Panc1 (cell line): ENCODE measurements around the gene CLIC6. TPM values are rescaled to one million over a fixed set of nuclear protein-coding genes. Genes with fewer than 3 reads are reported as not detected.

Experiments
- ATAC-seq: fragments of 200-7000 bp; cut with Tn5 transposase; 2 replicates; pipeline ENCODE4 v1.9.1; 2020; ENCODE audit warnings: mild to moderate bottlenecking, moderate library complexity
- BruUV-seq: library from RNA; stranded (reverse); fragments of 400-500 nt; replicated peaks from 2 replicates; lab custom pipeline; 2021; lab: Mats Ljungman, UMichigan
- CTCF ChIA-PET: fragments of 300-600 bp; sonication (Branson Sonifier 250); formaldehyde crosslinking; loops from one replicate; lab custom pipeline; 2022; ENCODE audit warnings: antibody characterized with exemption; lab: Charles Lee
- POLR2A ChIA-PET: fragments of 300-600 bp; sonication (Branson Sonifier 250); formaldehyde crosslinking; loops from one replicate; lab custom pipeline; 2022; ENCODE audit warnings: antibody characterized with exemption; lab: Charles Lee
- DNase-seq: peaks from one replicate; pipeline ENCODE4 v3.0.0-alpha.2; 2010; ENCODE audit warnings: low read depth, low spot score
- H3K27ac ChIP-seq: 2 replicates; pipeline ENCODE4 v1.5.1; 2011; ENCODE audit warnings: mild to moderate bottlenecking, low read length, inconsistent platforms
- H3K27me3 ChIP-seq: fragments of 200-500 bp; sonication (Bioruptor generic); 2 replicates; pipeline ENCODE4 v1.6.0; 2014; ENCODE audit warnings: low read length, inconsistent platforms; ENCODE audit not compliant: control insufficient read depth, insufficient read depth
- H3K36me3 ChIP-seq: fragments of 200-500 bp; sonication (Bioruptor generic); 2 replicates; pipeline ENCODE4 v1.5.1; 2014; ENCODE audit warnings: inconsistent platforms, mild to moderate bottlenecking, low read length, moderate library complexity; ENCODE audit not compliant: control insufficient read depth, insufficient read depth
- H3K4me1 ChIP-seq: 2 replicates; pipeline ENCODE4 v1.5.1; 2011; ENCODE audit warnings: inconsistent platforms, mild to moderate bottlenecking, low read length, moderate library complexity; ENCODE audit not compliant: control insufficient read depth, insufficient read depth
- H3K4me3 ChIP-seq, 2 experiments: 2 replicates each; pipeline ENCODE4 v1.5.1; 2011 to 2012; ENCODE audit warnings: low read depth in 2 of 2, low read length in 2 of 2, mild to moderate bottlenecking in 2 of 2, inconsistent platforms in 1 of 2, moderate library complexity in 1 of 2
- H3K9me3 ChIP-seq: fragments of 200-500 bp; sonication (Bioruptor generic); 2 replicates; pipeline ENCODE4 v1.5.1; 2014; ENCODE audit warnings: low read depth, mild to moderate bottlenecking, inconsistent platforms, low read length, moderate library complexity; ENCODE audit not compliant: control insufficient read depth, insufficient read depth
- CTCF ChIP-seq: fragments of 450-650 bp; IDR thresholded peaks from 2 replicates; pipeline ENCODE4 v1.5.1; 2017; ENCODE audit warnings: mild to moderate bottlenecking
- POLR2AphosphoS5 ChIP-seq: IDR thresholded peaks from 2 replicates; pipeline ENCODE4 v1.6.1; 2012; ENCODE audit warnings: mild to moderate bottlenecking, low read depth, low read length, moderate library complexity
- REST ChIP-seq, 2 experiments: IDR thresholded peaks; 2 replicates each; pipeline ENCODE4 v1.6.1; 2011 to 2012; ENCODE audit warnings: low read depth in 2 of 2, control low read depth in 1 of 2, low read length in 1 of 2, mild to moderate bottlenecking in 1 of 2, moderate library complexity in 1 of 2; ENCODE audit not compliant: insufficient read depth in 1 of 2
- SIN3A ChIP-seq: IDR thresholded peaks from 2 replicates; pipeline ENCODE4 v1.6.1; 2012; ENCODE audit warnings: low read depth, mild to moderate bottlenecking, low read length, moderate library complexity, borderline replicate concordance; ENCODE audit not compliant: insufficient read depth
- TCF7L2 ChIP-seq: IDR thresholded peaks from 2 replicates; pipeline ENCODE4 v1.6.1; 2011; ENCODE audit warnings: mild to moderate bottlenecking, low read depth, low read length, inconsistent platforms
- in situ Hi-C: cut with HindIII; loops from 2 replicates; pipeline ENCODE4 v1.10.0; 2016; ENCODE audit warnings: low sequenced_read_pairs, low pct_unique_long_range_greater_than_20kb
- intact Hi-C: fragments of 100-400 bp; cut with micrococcal nuclease; formaldehyde crosslinking; loops from one replicate; pipeline ENCODE4 v1.10.0; 2022; ENCODE audit not compliant: unreplicated experiment
- total RNA-seq: library from RNA; stranded (reverse); gene quantifications from one replicate; pipeline ENCODE4 v1.2.1, GENCODE V29; 2021; ENCODE audit not compliant: unreplicated experiment

CLIC6 gene
- total RNA-seq, 1 experiment from 2014 or later, result 0.05 TPM

GRCh38 chr21:34679051-34679450 is 10.3 kb downstream of the CLIC6 start:
- no peak overlapping the region for H3K4me3 ChIP-seq
- no peaks in the 10 kb centered on the region for H3K9me3 ChIP-seq
- CTCF ChIA-PET, result no interaction called here
- no TSS peak for BruUV-seq
- no peak for DNase-seq
- peaks cover 3% of the 10 kb centered on the region; the same call in 1 of the 2 replicates for H3K27me3 ChIP-seq
- POLR2A ChIA-PET, result no interaction called here
- no peak for TF ChIP-seq SIN3A
- TF ChIP-seq TCF7L2, result no peak
- no peak for TF ChIP-seq POLR2AphosphoS5
- no peak for TF ChIP-seq REST (IDR thresholded peaks at IDR 0.05; ENCODE audit: insufficient read depth in 1 of 2, low read depth in 2 of 2, low read length in 1 of 2)
- TF ChIP-seq CTCF, result no peak
- intact Hi-C loops (no loop called here), in situ Hi-C loops (no loop called here)
- H3K27ac ChIP-seq, result no peak overlapping the region
- no peaks in the 10 kb centered on the region for H3K36me3 ChIP-seq
- no peak for ATAC-seq
- H3K4me1 ChIP-seq, result no peaks in the 10 kb centered on the region

GRCh38 chr21:34684174-34684876 is 15.5 kb downstream of the CLIC6 start:
- CTCF ChIA-PET, result no interaction called here
- BruUV-seq, result no TSS peak
- ATAC-seq, result no peak

GRCh38 chr21:34687065-34687464 is 18.3 kb downstream of the CLIC6 start:
- POLR2A ChIA-PET, result no interaction called here
- no peak for TF ChIP-seq POLR2AphosphoS5
- no peak for TF ChIP-seq CTCF
- TF ChIP-seq SIN3A, result no peak
- TF ChIP-seq REST (IDR thresholded peaks at IDR 0.05; ENCODE audit: insufficient read depth in 1 of 2, low read depth in 2 of 2, low read length in 1 of 2), result no peak
- TF ChIP-seq TCF7L2, result no peak
- H3K27me3 ChIP-seq, result peaks cover 1% of the 10 kb centered on the region; the same call in 1 of the 2 replicates
- intact Hi-C loops, result no loop called here
- in situ Hi-C loops, result no loop called here
- no peak overlapping the region for H3K27ac ChIP-seq
- H3K4me3 ChIP-seq, result no peak overlapping the region
- ATAC-seq (no peak), DNase-seq (no peak)
- no peaks in the 10 kb centered on the region for H3K4me1 ChIP-seq
- CTCF ChIA-PET, result no interaction called here
- no peaks in the 10 kb centered on the region for H3K9me3 ChIP-seq
- no TSS peak for BruUV-seq
- H3K36me3 ChIP-seq, result no peaks in the 10 kb centered on the region

More at GRCh38 chr21:34684174-34684876, 15.5 kb downstream of the CLIC6 start:
- no peak for TF ChIP-seq SIN3A
- Histone ChIP-seq H3K4me3 (no peak overlapping the region), H3K36me3 (no peaks in the 10 kb centered on the region), H3K9me3 (no peaks in the 10 kb centered on the region), H3K4me1 (no peaks in the 10 kb centered on the region), H3K27ac (no peak overlapping the region), H3K27me3 (no peaks in the 10 kb centered on the region)
- intact Hi-C loops, result no loop called here
- POLR2A ChIA-PET, result no interaction called here
- DNase-seq, result no peak
- in situ Hi-C loops, result no loop called here
